Liver (tissue), 9 donors: ENCODE data around the gene SMIM29. TPM values are rescaled to one million over a fixed set of nuclear protein-coding genes. Genes with fewer than 3 reads are reported as not detected.
A peak's percentile ranks its signal among the peaks of the same experiment; 100 is the strongest.

Source experiments
- DNase-seq: peaks from one replicate; pipeline ENCODE4 v3.0.0-alpha.2; 2017; ENCODE audit warnings: low spot score
- H3K27ac ChIP-seq, 2 donors: one replicate each; pipeline ENCODE4 v1.7.0; 2013; ENCODE audit warnings: inconsistent platforms in 2 of 2, low read length in 2 of 2, control low read depth in 1 of 2, low read depth in 1 of 2, mild to moderate bottlenecking in 1 of 2
- H3K27me3 ChIP-seq, 4 donors: one replicate each; pipeline versions ENCODE4 v1.6.1 to v1.7.0; 2013; ENCODE audit warnings: low read length in 3 of 4, inconsistent platforms in 1 of 4, mild to moderate bottlenecking in 1 of 4, moderate library complexity in 1 of 4; ENCODE audit not compliant: control insufficient read depth in 4 of 4, insufficient read depth in 4 of 4
- H3K36me3 ChIP-seq, 4 donors: one replicate each; pipeline versions ENCODE4 v1.6.1 to v1.7.0; 2013; ENCODE audit warnings: low read length in 3 of 4, mild to moderate bottlenecking in 3 of 4, low read depth in 1 of 4, moderate library complexity in 1 of 4; ENCODE audit not compliant: control insufficient read depth in 4 of 4, insufficient read depth in 3 of 4
- H3K4me1 ChIP-seq, 4 donors: one replicate each; pipeline versions ENCODE4 v1.6.1 to v1.7.0; 2013; ENCODE audit warnings: low read length in 3 of 4, mild to moderate bottlenecking in 3 of 4, moderate library complexity in 1 of 4; ENCODE audit not compliant: control insufficient read depth in 4 of 4, insufficient read depth in 4 of 4
- H3K4me3 ChIP-seq, 3 donors: one replicate each; pipeline versions ENCODE4 v1.6.1 to v1.7.0; 2013; ENCODE audit warnings: low read length in 3 of 3, control low read depth in 1 of 3, low read depth in 1 of 3, mild to moderate bottlenecking in 1 of 3
- H3K9ac ChIP-seq, 2 donors: one replicate each; pipeline ENCODE4 v1.7.0; 2013; ENCODE audit warnings: low read length in 2 of 2, mild to moderate bottlenecking in 2 of 2, moderate library complexity in 2 of 2, control low read depth in 1 of 2, low read depth in 1 of 2
- H3K9me3 ChIP-seq, 4 donors: one replicate each; pipeline versions ENCODE4 v1.6.1 to v1.7.0; 2013; ENCODE audit warnings: low read length in 3 of 4; ENCODE audit not compliant: control insufficient read depth in 4 of 4
- EGR1 ChIP-seq, 2 donors: IDR thresholded peaks; 2 replicates each; pipeline ENCODE4 v1.6.1; 2016 to 2018; ENCODE audit warnings: antibody characterized with exemption in 2 of 2, low read depth in 2 of 2
- FOXA1 ChIP-seq: IDR thresholded peaks from 2 replicates; pipeline ENCODE4 v1.6.1; 2016; ENCODE audit warnings: antibody characterized with exemption
- FOXA2 ChIP-seq: IDR thresholded peaks from 2 replicates; pipeline ENCODE4 v1.6.1; 2016; ENCODE audit warnings: antibody characterized with exemption
- HNF4A ChIP-seq, 2 donors: conservative IDR thresholded peaks; 2 replicates each; pipeline ENCODE4 v1.6.1; 2016; ENCODE audit warnings: antibody characterized with exemption in 2 of 2, mild to moderate bottlenecking in 2 of 2
- HNF4G ChIP-seq: IDR thresholded peaks from 2 replicates; pipeline ENCODE4 v1.6.1; 2016; ENCODE audit warnings: antibody characterized with exemption
- JUND ChIP-seq, 2 donors: IDR thresholded peaks; 2 replicates each; pipeline ENCODE4 v1.6.1; 2016; ENCODE audit warnings: antibody characterized with exemption in 2 of 2
- RAD21 ChIP-seq, 2 donors: IDR thresholded peaks; 2 replicates each; pipeline ENCODE4 v1.6.1; 2016; ENCODE audit warnings: antibody characterized with exemption in 2 of 2, mild to moderate bottlenecking in 2 of 2
- RXRA ChIP-seq, 2 donors: IDR thresholded peaks; 2 replicates each; pipeline ENCODE4 v1.6.1; 2017 to 2018; ENCODE audit warnings: antibody characterized with exemption in 2 of 2, mild to moderate bottlenecking in 1 of 2
- TAF1 ChIP-seq: conservative IDR thresholded peaks from 2 replicates; pipeline ENCODE4 v1.6.1; 2016; ENCODE audit warnings: antibody characterized with exemption, mild to moderate bottlenecking
- YY1 ChIP-seq: IDR thresholded peaks from 2 replicates; pipeline ENCODE4 v1.6.1; 2016; ENCODE audit warnings: antibody characterized with exemption, mild to moderate bottlenecking
- WGBS: extraction: QIAGEN DNeasy Blood & Tissue Kit; methylation state at CpG from one replicate; pipeline ENCODE4 v1.1.7; 2013; 5-methylcytosine and 5-hydroxymethylcytosine counted together
- polyA plus RNA-seq, 2 donors: library from polyadenylated mRNA; stranded (reverse) in 1 of 2; unstranded in 1 of 2; fragments of 200-250 nt in 1 of 2; fragments of >200 nt in 1 of 2; fragmentation: Nextera tagmentation in 1 of 2; extraction: Ambion mirVana in 1 of 2; gene quantifications; one replicate each; pipeline versions ENCODE4 v1.2.1 to v1.2.3, GENCODE V29; 2013 to 2015
- total RNA-seq, 2 donors: library from RNA; depleted of rRNA; stranded (reverse); fragments of >200 nt; gene quantifications; one replicate each; pipeline ENCODE4 v1.2.3, GENCODE V29; 2014
- TF ChIP-seq, protein P1 (sequence below): IDR thresholded peaks from 2 replicates; pipeline ENCODE4 v1.6.1; 2016; ENCODE audit warnings: antibody characterized with exemption
- TF ChIP-seq, protein P2 (sequence below): IDR thresholded peaks from 2 replicates; pipeline ENCODE4 v1.6.1; 2016; ENCODE audit warnings: antibody characterized with exemption
- TF ChIP-seq, protein P3 (sequence below): fragments of 150-350 bp; IDR thresholded peaks from 2 replicates; pipeline ENCODE4 v1.5.1; 2017; ENCODE audit warnings: improper control_type of control experiment, low read depth, low read length; ENCODE audit not compliant: missing input control
- TF ChIP-seq, protein P4 (sequence below): IDR thresholded peaks from 2 replicates; pipeline ENCODE4 v1.6.1; 2016; ENCODE audit warnings: antibody characterized with exemption, mild to moderate bottlenecking
- donor health status: healthy.
- donor health status: healthy.
- donor health status: healthy.
- donor health status: healthy.
- donor health status: healthy.

The SMIM29 gene
- total and polyA plus RNA-seq, 4 donors, result 2.4 to 11.3 (median 6.7) TPM

DNA sequence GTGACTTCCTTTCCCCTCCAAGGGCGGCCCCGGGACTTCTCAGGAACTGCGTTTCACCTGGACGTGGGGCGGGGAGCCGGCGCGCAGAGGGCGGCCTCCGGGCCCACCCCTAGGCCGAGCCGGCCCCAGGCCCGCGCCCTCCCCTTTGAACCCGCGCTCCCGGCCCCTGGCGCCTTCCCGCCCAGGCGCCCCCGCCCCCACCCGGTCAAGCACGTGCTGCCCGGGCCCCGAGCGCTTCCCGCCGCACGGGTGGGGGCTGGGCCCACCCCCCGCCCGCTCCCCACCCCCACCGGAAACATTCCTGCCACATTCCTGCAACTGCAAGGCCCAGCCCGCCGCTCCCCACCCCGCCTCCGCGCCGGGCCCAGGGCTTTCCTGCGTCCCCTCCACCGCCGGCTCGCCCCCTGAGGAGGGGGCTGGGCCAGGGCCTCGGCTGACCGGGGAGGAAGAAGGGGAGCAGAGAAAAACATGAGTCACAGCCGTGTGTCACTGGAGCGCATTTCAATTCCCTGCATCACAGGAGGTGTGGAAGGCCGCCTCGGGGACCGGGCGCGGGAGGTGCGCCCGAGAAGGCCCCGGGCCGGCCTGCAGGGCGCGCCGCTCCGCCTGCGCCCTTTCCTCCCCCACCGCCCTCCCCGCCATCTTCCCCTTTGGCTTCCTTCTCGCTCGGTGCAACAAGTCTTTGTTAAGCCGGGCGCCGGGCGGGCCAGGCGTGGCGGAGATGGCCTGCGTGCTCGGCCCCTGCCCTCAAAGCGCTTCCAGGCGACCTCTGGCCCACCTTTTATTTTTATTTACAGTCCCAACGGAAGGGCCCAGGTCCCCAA lies 13.3 kb downstream of the SMIM29 start:
- H3K4me3 ChIP-seq, result peak overlapping the region in 2 of 3 donors; percentile 15 to 55

GRCh38 chr6:34234667-34235306 lies 14.0 kb downstream of the SMIM29 start:
- WGBS, result 86% methylated on average over 53 of the region's 53 CpGs
- DNase-seq, result no peak
- H3K4me3 ChIP-seq, result no peak overlapping the region

More for the DNA sequence above, 13.3 kb downstream of the SMIM29 start:
- Histone ChIP-seq H3K9me3 (no peaks in the 10 kb centered on the region), H3K36me3 (no peaks in the 10 kb centered on the region), H3K27me3 (no peaks in the 10 kb centered on the region), H3K9ac (peak overlapping the region in 1 of 2 donors; percentile 63), H3K4me1 (peaks cover 0 to 11% (median 7%) of the 10 kb centered on the region in 4 donors), H3K27ac (peak overlapping the region; percentile 95 to 98)
- TF ChIP-seq RXRA (IDR thresholded peaks at IDR 0.05) (no peak), RAD21 (IDR thresholded peaks at IDR 0.05) (no peak), JUND (IDR thresholded peaks at IDR 0.05) (no peak), FOXA2 (no peak), FOXA1 (no peak)
- TF ChIP-seq, protein P1, sequence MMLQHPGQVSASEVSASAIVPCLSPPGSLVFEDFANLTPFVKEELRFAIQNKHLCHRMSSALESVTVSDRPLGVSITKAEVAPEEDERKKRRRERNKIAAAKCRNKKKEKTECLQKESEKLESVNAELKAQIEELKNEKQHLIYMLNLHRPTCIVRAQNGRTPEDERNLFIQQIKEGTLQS, result no peak
- TF ChIP-seq, protein P2, sequence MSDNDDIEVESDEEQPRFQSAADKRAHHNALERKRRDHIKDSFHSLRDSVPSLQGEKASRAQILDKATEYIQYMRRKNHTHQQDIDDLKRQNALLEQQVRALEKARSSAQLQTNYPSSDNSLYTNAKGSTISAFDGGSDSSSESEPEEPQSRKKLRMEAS, result no peak
- TF ChIP-seq, protein P3, sequence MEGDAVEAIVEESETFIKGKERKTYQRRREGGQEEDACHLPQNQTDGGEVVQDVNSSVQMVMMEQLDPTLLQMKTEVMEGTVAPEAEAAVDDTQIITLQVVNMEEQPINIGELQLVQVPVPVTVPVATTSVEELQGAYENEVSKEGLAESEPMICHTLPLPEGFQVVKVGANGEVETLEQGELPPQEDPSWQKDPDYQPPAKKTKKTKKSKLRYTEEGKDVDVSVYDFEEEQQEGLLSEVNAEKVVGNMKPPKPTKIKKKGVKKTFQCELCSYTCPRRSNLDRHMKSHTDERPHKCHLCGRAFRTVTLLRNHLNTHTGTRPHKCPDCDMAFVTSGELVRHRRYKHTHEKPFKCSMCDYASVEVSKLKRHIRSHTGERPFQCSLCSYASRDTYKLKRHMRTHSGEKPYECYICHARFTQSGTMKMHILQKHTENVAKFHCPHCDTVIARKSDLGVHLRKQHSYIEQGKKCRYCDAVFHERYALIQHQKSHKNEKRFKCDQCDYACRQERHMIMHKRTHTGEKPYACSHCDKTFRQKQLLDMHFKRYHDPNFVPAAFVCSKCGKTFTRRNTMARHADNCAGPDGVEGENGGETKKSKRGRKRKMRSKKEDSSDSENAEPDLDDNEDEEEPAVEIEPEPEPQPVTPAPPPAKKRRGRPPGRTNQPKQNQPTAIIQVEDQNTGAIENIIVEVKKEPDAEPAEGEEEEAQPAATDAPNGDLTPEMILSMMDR, result no peak
- DNase-seq, result peak; percentile 66
- WGBS, result 29% methylated on average over 75 of the region's 75 CpGs

More at GRCh38 chr6:34234667-34235306, 14.0 kb downstream of the SMIM29 start:
- Histone ChIP-seq H3K36me3 (no peaks in the 10 kb centered on the region), H3K27me3 (no peaks in the 10 kb centered on the region), H3K27ac (no peak overlapping the region), H3K4me1 (peaks cover 0 to 11% (median 7%) of the 10 kb centered on the region in 4 donors), H3K9ac (no peak overlapping the region), H3K9me3 (no peaks in the 10 kb centered on the region)
- TF ChIP-seq, protein P4, sequence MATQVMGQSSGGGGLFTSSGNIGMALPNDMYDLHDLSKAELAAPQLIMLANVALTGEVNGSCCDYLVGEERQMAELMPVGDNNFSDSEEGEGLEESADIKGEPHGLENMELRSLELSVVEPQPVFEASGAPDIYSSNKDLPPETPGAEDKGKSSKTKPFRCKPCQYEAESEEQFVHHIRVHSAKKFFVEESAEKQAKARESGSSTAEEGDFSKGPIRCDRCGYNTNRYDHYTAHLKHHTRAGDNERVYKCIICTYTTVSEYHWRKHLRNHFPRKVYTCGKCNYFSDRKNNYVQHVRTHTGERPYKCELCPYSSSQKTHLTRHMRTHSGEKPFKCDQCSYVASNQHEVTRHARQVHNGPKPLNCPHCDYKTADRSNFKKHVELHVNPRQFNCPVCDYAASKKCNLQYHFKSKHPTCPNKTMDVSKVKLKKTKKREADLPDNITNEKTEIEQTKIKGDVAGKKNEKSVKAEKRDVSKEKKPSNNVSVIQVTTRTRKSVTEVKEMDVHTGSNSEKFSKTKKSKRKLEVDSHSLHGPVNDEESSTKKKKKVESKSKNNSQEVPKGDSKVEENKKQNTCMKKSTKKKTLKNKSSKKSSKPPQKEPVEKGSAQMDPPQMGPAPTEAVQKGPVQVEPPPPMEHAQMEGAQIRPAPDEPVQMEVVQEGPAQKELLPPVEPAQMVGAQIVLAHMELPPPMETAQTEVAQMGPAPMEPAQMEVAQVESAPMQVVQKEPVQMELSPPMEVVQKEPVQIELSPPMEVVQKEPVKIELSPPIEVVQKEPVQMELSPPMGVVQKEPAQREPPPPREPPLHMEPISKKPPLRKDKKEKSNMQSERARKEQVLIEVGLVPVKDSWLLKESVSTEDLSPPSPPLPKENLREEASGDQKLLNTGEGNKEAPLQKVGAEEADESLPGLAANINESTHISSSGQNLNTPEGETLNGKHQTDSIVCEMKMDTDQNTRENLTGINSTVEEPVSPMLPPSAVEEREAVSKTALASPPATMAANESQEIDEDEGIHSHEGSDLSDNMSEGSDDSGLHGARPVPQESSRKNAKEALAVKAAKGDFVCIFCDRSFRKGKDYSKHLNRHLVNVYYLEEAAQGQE, result no peak
- TF ChIP-seq HNF4G, result no peak
- TF ChIP-seq YY1, result no peak
- no peak for TF ChIP-seq FOXA1
- TF ChIP-seq TAF1, result no peak
- no peak for TF ChIP-seq HNF4A (conservative IDR thresholded peaks at IDR 0.05)
- TF ChIP-seq EGR1 (IDR thresholded peaks at IDR 0.05; ENCODE audit: low read depth in 2 of 2), result no peak
- TF ChIP-seq, protein P2, result no peak
